ENCODE data around the gene CDHR1.

- no peak for TF ChIP-seq CTCF (IDR thresholded peaks at IDR 0.05 in 8 of 11, conservative IDR thresholded peaks at IDR 0.05 in 3 of 11)
- no peak for TF ChIP-seq POLR2A (IDR thresholded peaks at IDR 0.05)
These were observed 8.7 kb upstream of the CDHR1 start for GRCh38 chr10:84185526-84186175.

Measured in spleen (tissue), 7 donors.